Mesangial cell (primary cell): ENCODE results near the gene MRPL23. TPM values are rescaled to one million over a fixed set of nuclear protein-coding genes. Genes with fewer than 3 reads are reported as not detected.

Experiments used
- total RNA-seq: library from RNA; depleted of rRNA; stranded (reverse); fragments of >200 nt; gene quantifications from 2 replicates; pipeline ENCODE4 v1.2.3, GENCODE V29; 2015

The MRPL23 gene
- total RNA-seq = 210 and 261 TPM in 2 replicates

GRCh38 chr11:1946812-1947484 lies at the start of gene MRPL23:
Gene MRPL23, plus strand, starts transcription at chr11:1947332. Its CDS starts 31 bp downstream, at chr11:1947363.

GRCh38 chr11:1919391-1920127 lies 27.6 kb upstream of the MRPL23 start, which contains the start of gene TNNT3:
Gene TNNT3, plus strand, starts transcription at chr11:1919703. Its CDS starts 3,172 bp downstream, at chr11:1922875.

GRCh38 chr11:1997755-1998154 lies 50.6 kb downstream of the MRPL23 start, which contains the start of gene H19:
Gene H19, minus strand, starts transcription at chr11:1997842.

Other genes with a start within 250 kb of the MRPL23 start
- 2.9 TPM in 1 of 2 replicates, not detected in the other for gene IFITM10, start 196.7 kb upstream of the MRPL23 start, total RNA-seq
- 202 and 1,024 TPM in 2 replicates for gene CTSD, start 183.4 kb upstream of the MRPL23 start, total RNA-seq
- 2.0 TPM in 1 of 2 replicates, not detected in the other for gene SYT8, start 112.3 kb upstream of the MRPL23 start, total RNA-seq
- not detected in 2 replicates for gene TNNI2, start 108.4 kb upstream of the MRPL23 start, total RNA-seq
- 0.33 and 5.6 TPM in 2 replicates for gene LSP1, start 94.2 kb upstream of the MRPL23 start, total RNA-seq
- not detected in 2 replicates for gene PRR33, start 55.4 kb upstream of the MRPL23 start, total RNA-seq
- not detected in 2 replicates for gene TNNT3, start 27.6 kb upstream of the MRPL23 start, total RNA-seq
- 16.5 and 607 TPM in 2 replicates for gene H19, start 50.5 kb downstream of the MRPL23 start, total RNA-seq
- gene IGF2, start 192.1 kb downstream of the MRPL23 start, total RNA-seq = 24.9 and 59.1 TPM in 2 replicates
- gene INS, start 213.9 kb downstream of the MRPL23 start, total RNA-seq = not detected in 2 replicates
- 1.6 and 7.1 TPM in 2 replicates for gene TH, start 224.5 kb downstream of the MRPL23 start, total RNA-seq